CD4-positive, alpha-beta T cell treated with Interleukin-4 for 1 hour (primary cell): Measurements from ENCODE around the gene OR10A3.

Experiments
- DNase-seq, 2 donors: peaks; one replicate each; pipeline ENCODE4 v3.0.0-alpha.2; 2020 to 2022

OR10A3 gene

GRCh38 chr11:7936615-7937014 is 4.9 kb downstream of the OR10A3 start:
- no peak for DNase-seq

GRCh38 chr11:7931168-7931567 is 10.3 kb downstream of the OR10A3 start, which contains the start of gene OR10A6:
Gene OR10A6, minus strand, starts transcription at chr11:7931268. Its CDS starts 2,606 bp downstream, at chr11:7928662.
- DNase-seq = no peak

- DNase-seq = no peak
Observed at GRCh38 chr11:7927635-7928034, 13.9 kb downstream of the OR10A3 start.

GRCh38 chr11:7924536-7924935 is 17.0 kb downstream of the OR10A3 start:
- DNase-seq = no peak

GRCh38 chr11:7918141-7918540 is 23.4 kb downstream of the OR10A3 start:
- DNase-seq = no peak

GRCh38 chr11:7911011-7911410 is 30.5 kb downstream of the OR10A3 start:
- DNase-seq = no peak

- DNase-seq = no peak
Observed at GRCh38 chr11:7910286-7910788, 31.2 kb downstream of the OR10A3 start.

DNA sequence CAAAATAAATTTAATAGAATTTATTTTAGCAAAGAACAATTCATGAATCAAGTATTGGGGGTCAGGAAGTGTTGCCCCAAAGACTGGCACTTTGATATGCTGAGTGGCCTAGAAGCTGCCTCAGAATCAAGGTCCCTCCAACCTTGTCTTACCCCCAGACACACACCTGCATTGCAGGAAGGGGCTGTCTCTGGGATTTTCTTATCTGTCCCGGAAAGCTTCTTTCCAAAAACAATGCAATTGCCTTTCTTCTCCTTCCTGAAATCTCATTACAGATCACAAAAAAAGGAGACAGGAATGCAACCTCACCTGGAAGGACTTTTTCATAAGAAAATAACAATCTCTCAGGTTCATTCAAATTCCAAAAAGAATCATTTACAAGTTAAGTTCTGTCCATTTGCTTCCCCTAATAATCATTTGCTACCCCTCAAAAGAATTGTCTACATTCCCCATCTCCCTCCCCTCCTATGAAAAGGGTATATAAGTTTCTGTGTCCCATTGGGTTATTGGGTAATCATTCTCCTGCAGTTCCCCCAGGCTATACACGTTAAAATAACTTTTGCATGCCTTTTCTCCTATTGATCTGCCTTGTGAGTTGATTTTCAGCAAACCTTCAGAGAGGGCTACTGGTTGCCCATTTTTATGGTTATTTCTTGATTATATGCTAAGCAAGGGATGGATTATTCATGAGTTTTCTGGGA is 31.8 kb downstream of the OR10A3 start:
- no peak for DNase-seq

DNA sequence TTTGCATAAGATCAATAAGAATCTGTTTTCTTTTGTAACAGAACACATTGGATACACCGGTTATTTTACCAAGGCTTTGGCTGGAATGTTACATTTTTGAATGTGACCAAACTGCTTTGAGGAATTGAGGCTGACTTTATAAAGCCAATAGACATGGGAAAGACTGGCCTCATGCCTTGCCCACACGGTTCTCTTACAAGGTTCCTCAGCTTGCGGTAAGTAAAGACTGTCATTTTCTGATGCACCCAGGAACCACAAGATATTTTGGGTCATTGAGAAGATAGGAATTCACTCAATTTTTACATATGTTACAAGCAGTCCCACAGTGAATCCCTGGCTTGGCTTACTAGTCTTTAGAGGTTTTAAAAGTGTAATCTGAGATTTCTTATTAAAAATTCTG is 34.4 kb downstream of the OR10A3 start:
- DNase-seq = no peak

DNA sequence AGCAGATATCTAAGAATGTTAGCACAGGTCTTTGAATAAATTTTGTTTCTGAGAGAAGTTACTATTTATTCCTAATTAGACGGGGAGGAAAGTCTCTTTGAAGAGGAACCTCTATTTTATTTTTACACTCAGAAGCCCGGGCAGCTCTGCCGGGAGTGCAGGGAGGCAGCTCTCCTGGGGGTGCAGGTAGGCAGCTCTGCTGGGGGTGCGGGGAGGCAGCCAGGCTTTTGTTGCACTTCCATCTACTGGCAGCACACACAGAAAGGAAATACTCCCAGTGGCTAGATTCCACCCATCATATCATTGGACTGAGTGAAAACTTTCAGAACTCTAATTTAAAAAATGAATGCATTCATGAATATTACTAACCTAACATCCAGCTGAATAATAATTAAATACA is 35.0 kb downstream of the OR10A3 start:
- DNase-seq = no peak

DNA sequence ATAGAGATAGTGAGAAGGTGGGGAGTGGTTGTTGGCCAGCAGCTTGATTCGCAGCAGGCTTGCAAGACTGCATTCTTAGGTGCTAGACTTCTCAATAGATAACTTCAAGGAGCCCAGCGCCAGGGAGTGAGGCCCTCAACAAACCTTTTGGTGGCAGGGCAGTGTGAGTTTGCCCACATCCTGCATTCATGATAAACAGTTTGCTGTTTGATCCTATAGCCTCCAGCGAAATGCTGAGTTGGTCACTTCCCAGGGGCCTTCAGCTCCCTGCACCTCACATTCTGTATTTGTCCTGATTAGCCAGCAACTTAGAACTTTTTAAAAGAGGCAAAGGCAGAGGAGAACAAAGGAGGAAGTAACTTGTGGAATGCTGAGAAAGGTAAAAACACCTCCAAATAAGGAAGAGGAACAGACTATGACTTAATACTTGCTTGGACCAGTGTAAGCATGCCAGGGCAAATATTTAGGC is 35.5 kb downstream of the OR10A3 start:
- no peak for DNase-seq

DNA sequence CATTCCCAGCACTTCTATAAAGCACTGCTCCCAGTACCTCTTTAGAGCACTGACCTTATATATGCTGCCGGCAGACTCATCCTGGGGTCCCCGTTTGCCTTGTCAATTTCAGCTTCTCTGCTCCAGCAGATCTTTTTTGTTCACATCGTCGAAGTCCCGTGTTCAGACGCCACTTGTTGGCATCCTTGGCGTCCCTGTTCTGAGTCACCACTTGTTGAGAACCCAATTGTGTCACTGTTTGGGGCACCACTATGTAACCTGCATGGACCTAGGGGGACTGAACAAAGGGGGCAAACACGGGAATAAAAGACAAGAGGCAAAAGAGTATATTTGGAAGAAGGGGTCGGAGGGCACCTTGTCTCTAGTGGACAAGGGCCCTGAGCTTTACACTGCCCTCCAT is 36.0 kb downstream of the OR10A3 start:
- DNase-seq = no peak

GRCh38 chr11:7904917-7905316 is 36.6 kb downstream of the OR10A3 start:
- no peak for DNase-seq

DNA sequence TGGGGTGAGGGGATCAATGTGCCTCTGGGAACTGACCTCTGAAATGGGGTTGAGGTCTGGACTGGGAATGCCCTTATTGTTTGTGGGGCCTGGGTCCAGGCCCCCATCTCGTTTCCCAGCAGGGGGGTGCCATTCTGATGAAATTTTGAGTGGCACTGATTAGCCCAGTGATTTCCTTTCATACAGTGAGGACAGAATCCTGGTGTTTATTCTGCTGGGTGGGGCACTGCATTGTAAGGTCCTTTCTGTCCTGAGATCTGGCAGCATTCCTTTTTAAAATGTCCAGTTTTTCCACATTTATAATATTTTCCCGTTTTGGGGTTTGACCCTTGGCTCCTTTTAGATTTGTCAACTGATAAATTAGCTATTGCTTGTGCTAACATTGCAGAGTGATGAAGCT is 37.6 kb downstream of the OR10A3 start:
- DNase-seq = no peak

DNA sequence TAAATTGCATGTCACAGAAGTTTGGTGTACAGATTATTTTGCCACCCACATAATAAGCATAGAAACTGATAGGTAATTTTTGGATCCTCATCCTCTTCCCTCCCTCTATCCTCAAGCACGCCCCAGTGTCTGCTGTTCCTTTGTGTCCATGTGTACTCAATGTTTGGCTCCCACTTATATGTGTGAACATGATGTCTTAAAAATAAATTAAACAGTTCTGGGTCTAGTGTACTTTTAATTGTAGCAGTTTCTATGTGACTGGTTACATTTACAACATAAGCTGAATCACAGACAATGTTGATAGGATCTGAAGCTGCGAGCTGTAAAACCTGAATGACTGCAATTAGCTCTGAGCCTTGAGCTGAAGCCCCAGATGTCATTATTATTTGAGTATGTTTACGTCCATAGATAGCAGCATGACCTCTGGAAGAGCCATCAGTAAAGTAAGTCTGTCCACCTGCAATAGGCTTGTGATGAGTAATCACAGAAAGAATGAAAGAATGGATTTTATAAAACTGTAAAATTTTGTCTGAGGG is 40.1 kb downstream of the OR10A3 start:
- no peak for DNase-seq

DNA sequence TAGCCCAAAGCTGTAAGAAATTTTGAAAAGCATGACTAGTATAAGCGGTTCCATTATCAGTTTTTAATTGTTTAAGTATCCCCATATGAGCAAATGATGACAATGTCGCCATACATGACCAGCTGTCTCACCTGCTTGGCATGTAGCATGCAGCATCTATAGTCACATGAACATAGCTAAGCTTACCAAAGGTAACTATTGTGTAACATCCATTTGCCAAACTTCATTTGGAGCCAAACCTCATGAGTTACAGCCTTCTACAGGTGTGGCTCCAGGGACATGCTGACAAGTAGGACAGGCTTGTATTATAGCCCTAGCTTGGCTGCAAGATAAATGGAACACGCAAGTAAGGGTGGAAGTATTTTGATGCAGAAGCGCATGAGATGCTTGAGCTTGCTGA is 40.8 kb downstream of the OR10A3 start:
- DNase-seq = no peak

DNA sequence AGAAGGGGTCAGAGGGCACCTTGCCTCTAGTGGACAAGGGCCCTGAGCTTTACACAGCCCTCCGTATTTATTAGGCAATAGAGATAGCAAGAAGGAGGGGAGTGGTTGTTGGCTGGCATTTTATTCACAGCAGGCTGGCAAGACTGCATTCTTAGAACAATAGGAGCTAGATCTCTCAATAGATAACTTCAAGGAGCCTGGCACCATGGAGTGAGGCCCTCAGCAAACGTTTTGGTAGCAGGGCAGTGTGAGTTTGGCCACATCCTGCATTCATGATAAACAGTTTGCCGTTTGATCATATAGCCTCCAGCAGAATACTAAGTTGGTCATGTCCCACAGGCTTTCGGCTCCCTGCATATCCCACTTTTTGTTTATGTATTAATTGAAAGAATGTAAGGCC is 42.1 kb downstream of the OR10A3 start:
- no peak for DNase-seq

DNA sequence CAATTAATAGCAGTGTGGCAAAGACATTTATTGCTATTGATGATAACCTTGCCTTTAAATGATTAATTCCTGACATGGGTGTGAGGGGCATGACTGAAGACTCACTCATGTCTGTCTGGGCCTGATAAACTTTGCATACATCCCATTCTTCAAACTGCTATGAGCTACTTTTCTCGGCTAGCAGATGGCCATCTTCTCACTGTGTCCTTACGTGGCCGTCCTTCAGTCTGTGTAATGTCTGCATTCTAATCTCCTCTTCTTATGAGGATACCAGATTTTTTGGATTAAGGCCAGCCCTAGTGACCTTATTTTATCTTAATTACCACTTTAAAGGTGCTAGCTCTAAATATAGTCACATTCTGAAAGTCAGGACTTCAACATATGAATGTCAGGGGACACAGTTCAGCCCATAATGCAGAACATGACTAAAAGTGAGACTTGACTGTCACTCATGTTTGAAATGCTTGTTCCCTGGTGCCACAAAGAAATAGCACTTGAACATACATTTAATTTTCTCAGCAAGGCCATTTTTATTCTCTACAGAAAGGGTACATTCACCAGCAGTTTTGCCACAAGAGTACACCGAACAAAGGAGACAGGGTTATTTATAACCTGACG is 42.7 kb downstream of the OR10A3 start:
- DNase-seq = no peak

GRCh38 chr11:7896009-7896785 is 45.3 kb downstream of the OR10A3 start:
- no peak for DNase-seq

DNA sequence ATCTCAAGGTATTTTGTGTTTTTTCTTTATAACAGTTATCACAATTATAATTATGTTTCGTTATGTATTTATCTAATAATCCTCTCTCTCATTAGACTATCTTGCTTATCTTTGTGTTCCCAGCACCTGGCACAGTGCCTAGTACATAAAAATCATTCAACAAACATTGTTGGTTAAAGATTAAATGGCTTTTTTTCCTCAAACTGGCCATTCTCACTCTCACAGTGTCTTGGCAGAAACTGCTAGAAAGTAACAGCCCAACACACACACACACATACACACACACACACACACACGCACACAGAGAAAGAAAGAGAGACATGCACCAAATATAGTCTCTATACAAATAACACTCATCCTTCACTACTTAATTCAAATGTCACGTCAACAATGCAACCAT is 47.3 kb downstream of the OR10A3 start:
- DNase-seq = no peak

DNA sequence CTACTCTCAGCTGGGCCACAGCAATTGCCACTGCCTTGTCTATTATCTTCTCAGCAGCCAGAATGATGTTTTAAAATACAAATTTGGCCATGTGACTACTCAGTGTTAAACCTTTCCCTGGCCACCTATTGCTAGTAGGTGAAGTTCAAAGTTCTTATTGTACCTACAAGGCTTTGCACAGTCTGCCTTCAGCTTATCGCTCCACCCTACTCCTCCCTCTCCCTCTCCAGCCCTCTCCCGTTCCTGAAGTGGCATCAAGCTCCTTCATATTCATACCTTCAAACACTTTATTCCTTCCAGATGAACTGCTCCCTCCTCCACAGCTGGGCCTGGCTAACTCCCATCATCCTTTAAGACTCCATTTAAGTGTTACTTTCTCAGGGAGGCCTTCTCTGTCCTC is 47.7 kb downstream of the OR10A3 start:
- DNase-seq = no peak

DNA sequence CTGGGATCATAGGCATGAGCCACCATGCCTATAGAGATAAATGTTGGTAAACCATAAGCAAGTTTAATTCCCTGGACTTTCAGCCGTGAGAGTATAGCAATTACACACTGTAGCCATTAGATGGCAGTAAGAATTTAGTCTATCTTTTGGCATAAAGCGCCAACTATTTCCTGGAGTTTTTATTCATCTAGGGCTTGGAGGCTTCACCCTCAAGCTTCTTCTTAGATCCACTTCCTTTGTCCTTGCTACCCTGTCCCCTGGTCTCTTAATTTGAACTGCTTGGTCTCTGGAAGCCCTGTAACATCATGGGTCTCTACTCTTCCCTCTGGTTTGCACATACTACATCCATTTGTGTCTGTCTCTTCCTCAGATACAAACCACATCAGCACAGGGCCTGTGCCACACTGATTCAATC is 48.7 kb downstream of the OR10A3 start:
- peak in 1 of 2 donors; percentile 54 for DNase-seq

DNA sequence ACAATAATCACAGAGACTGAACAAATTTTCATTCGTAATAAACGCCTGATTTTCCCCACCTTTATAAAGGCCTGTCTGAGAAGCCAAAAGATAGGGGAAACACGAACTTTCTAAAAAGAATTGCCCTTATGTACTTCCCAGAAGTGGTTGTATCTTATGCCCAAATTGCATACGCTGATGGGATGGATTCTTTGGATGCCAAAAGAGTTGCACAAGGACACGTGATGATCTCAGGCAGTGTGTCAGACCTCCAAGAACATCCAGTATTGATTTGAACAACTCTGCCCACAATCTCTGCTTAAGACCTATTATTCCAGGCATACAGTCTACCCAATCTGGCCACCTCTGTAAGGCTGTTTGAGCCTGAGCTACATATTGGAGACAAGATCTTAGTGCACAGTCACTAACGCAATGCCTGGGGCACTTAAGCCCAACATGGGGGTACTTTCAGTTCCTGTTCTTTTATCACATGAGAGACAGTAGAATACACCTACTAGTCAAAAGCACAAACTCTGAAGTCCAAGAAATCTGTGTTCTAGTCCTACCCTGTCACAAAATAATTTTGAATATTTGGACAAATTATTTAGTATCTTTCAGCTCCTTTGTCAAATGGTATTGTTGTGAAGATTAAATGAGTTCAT is 49.3 kb downstream of the OR10A3 start:
- DNase-seq = no peak
